GM12878 (cell line): Measurements from ENCODE around the gene NUP214. TPM values are rescaled to one million over a fixed set of nuclear protein-coding genes. Genes with fewer than 3 reads are reported as not detected.

Experiments used
- ATAC-seq: fragments of 200-7000 bp; cut with Tn5 transposase; 3 replicates; pipeline ENCODE4 v1.9.1; 2020; ENCODE audit warnings: mild to moderate bottlenecking, moderate library complexity
- BruUV-seq: library from RNA; stranded (reverse); fragments of 400-500 nt; replicated peaks from 2 replicates; lab custom pipeline; 2021; lab: Mats Ljungman, UMichigan
- CTCF ChIA-PET: fragments of 300-600 bp; sonication (Branson Sonifier 250); formaldehyde crosslinking; extraction: SDS; loops from one replicate; lab custom pipeline; 2021; ENCODE audit warnings: inconsistent platforms; lab: Yijun Ruan, JAX
- POLR2A ChIA-PET: fragments of 350-600 bp; formaldehyde crosslinking; extraction: SDS; loops from one replicate; lab custom pipeline; 2021; ENCODE audit warnings: inconsistent platforms; lab: Charles Lee
- RAD21 ChIA-PET: fragments of 300-600 bp; sonication (Branson Sonifier 250); formaldehyde crosslinking; loops from one replicate; lab custom pipeline; 2023; ENCODE audit warnings: antibody characterized with exemption; ENCODE audit not compliant: unreplicated experiment; lab: Charles Lee
- SMC1A ChIA-PET: fragments of 300-600 bp; sonication (Branson Sonifier 250); formaldehyde crosslinking; loops from one replicate; lab custom pipeline; 2023; ENCODE audit not compliant: unreplicated experiment, uncharacterized antibody; lab: Charles Lee
- DNase-seq: peaks from one replicate; pipeline ENCODE4 v3.0.0-alpha.2; 2011; ENCODE audit warnings: low read depth, low spot score
- FAIRE-seq: peaks from 3 replicates; lab custom pipeline; 2011; peaks lifted over from hg19 to GRCh38; lab: Jason Lieb, UNC
- H2AFZ ChIP-seq: 2 replicates; pipeline ENCODE4 v1.6.0; 2011; ENCODE audit warnings: low read depth, low read length, control low read depth; ENCODE audit not compliant: control insufficient read depth
- H3K27ac ChIP-seq: 2 replicates; pipeline ENCODE4 v1.5.1; 2011; ENCODE audit warnings: control low read depth; ENCODE audit not compliant: control insufficient read depth, insufficient read depth
- H3K27me3 ChIP-seq, 2 experiments: replicated peaks in 1 of 2; 2 replicates each; pipeline versions ENCODE4 v1.6.0 to v1.6.1; 2011; ENCODE audit warnings: low read length in 1 of 2; ENCODE audit not compliant: control insufficient read depth in 2 of 2, insufficient read depth in 2 of 2
- H3K36me3 ChIP-seq, 2 experiments: 2 replicates each; pipeline ENCODE4 v1.5.1; 2011; ENCODE audit warnings: low read length in 1 of 2; ENCODE audit not compliant: control insufficient read depth in 2 of 2, insufficient read depth in 2 of 2
- H3K4me1 ChIP-seq: 2 replicates; pipeline ENCODE4 v1.6.1; 2011; ENCODE audit warnings: mild to moderate bottlenecking, low read length, moderate library complexity, mixed read lengths; ENCODE audit not compliant: control insufficient read depth, insufficient read depth
- H3K4me2 ChIP-seq: 2 replicates; pipeline ENCODE4 v1.6.0; 2011; ENCODE audit warnings: control low read depth; ENCODE audit not compliant: control insufficient read depth, insufficient read depth
- H3K4me3 ChIP-seq: fragments of 200-600 bp; sonication (generic); 2 replicates; pipeline ENCODE4 v1.5.1; 2016
- H3K79me2 ChIP-seq: 2 replicates; pipeline ENCODE4 v1.6.0; 2011; ENCODE audit warnings: low read length; ENCODE audit not compliant: control insufficient read depth, insufficient read depth
- H3K9ac ChIP-seq: 2 replicates; pipeline ENCODE4 v1.8.0; 2011; ENCODE audit warnings: low read length, control low read depth, mixed read lengths; ENCODE audit not compliant: control insufficient read depth, insufficient read depth
- H3K9me3 ChIP-seq: replicated peaks from 3 replicates; pipeline ENCODE4 v1.5.1; 2011; ENCODE audit warnings: mild to moderate bottlenecking, low read length; ENCODE audit not compliant: control insufficient read depth, insufficient read depth
- H4K20me1 ChIP-seq: 2 replicates; pipeline ENCODE4 v1.6.0; 2011; ENCODE audit not compliant: control insufficient read depth, insufficient read depth
- BCL11A ChIP-seq: IDR thresholded peaks from 2 replicates; pipeline ENCODE4 v1.6.1; 2011; ENCODE audit warnings: low read depth, low read length
- HDAC2 ChIP-seq: fragments of 200-600 bp; sonication (generic); IDR thresholded peaks from 2 replicates; pipeline ENCODE4 v1.6.1; 2017
- JUNB ChIP-seq: IDR thresholded peaks from 2 replicates; pipeline ENCODE4 v1.6.1; 2016; ENCODE audit warnings: antibody characterized with exemption, mild to moderate bottlenecking
- NRF1 ChIP-seq: conservative IDR thresholded peaks from 2 replicates; pipeline ENCODE4 v1.6.1; 2011; ENCODE audit warnings: mild to moderate bottlenecking, low read depth, low read length, improper control_type of control experiment
- PML ChIP-seq: IDR thresholded peaks from 2 replicates; pipeline ENCODE4 v1.6.1; 2012; ENCODE audit warnings: low read length, inconsistent platforms
- POLR2A ChIP-seq: IDR thresholded peaks from 2 replicates; pipeline ENCODE4 v1.6.1; 2011; ENCODE audit warnings: low read depth, mild to moderate bottlenecking, low read length
- RCOR1 ChIP-seq: conservative IDR thresholded peaks from 2 replicates; pipeline ENCODE4 v1.6.1; 2012; ENCODE audit warnings: low read depth, low read length, improper control_type of control experiment
- TCF7 ChIP-seq: IDR thresholded peaks from 2 replicates; pipeline ENCODE4 v1.6.1; 2014; ENCODE audit warnings: antibody characterized with exemption, borderline replicate concordance
- YBX1 ChIP-seq: fragments of 450-650 bp; IDR thresholded peaks from 2 replicates; pipeline ENCODE4 v1.6.1; 2016; ENCODE audit warnings: antibody characterized with exemption
- ZNF274 ChIP-seq: IDR thresholded peaks from one replicate; pipeline ENCODE4 v1.8.0; 2011; ENCODE audit not compliant: insufficient read length, insufficient read depth
- WGBS: methylation state at CpG from one replicate; pipeline ENCODE4 v1.1.6; 2016; ENCODE audit warnings: low lambda C conversion rate; ENCODE audit not compliant: insufficient replicate concordance, insufficient coverage; ENCODE audit errors: missing lambda C conversion rate; 5-methylcytosine and 5-hydroxymethylcytosine counted together
- in situ Hi-C: fragments of 300-500 bp; cut with MboI; formaldehyde crosslinking; loops from 9 replicates; pipeline ENCODE4 v1.14.3; 2018; ENCODE audit warnings: mixed read lengths
- intact Hi-C: fragments of 100-400 bp; cut with micrococcal nuclease; formaldehyde crosslinking; loops from one replicate; pipeline ENCODE4 v1.14.2; 2022; ENCODE audit not compliant: unreplicated experiment
- polyA plus RNA-seq, 11 experiments: library from polyadenylated mRNA; depleted of rRNA in 4 of 11; unstranded in 6 of 11; stranded (reverse) in 5 of 11; fragments of >200 nt; fragmentation: Nextera tagmentation in 4 of 11; fragmentation: Illumina TruSeq in 1 of 11; extraction: Ambion mirVana in 4 of 11; extraction: Trizol in 1 of 11; gene quantifications; 1 replicate in 1 of 11; 2 replicates in 10 of 11; pipeline versions ENCODE4 v1.2.1 to v1.2.3, GENCODE V29; 2011 to 2016; ENCODE audit warnings: inconsistent platforms in 2 of 11, missing spikeins in 2 of 11, low read depth in 1 of 11
- total RNA-seq, 4 experiments: library from RNA; depleted of rRNA in 3 of 4; stranded (reverse); fragments of >200 nt in 3 of 4; fragmentation: Illumina TruSeq in 1 of 4; extraction: Trizol in 1 of 4; gene quantifications; 2 replicates each; pipeline versions ENCODE4 v1.2.1 to v1.2.3, GENCODE V29; 2013 to 2021
- TF ChIP-seq, protein P1 (sequence below): IDR thresholded peaks from 2 replicates; pipeline ENCODE4 v1.6.1; 2012; ENCODE audit warnings: mild to moderate bottlenecking, low read depth, low read length
- TF ChIP-seq, protein P2 (sequence below): fragments of 450-650 bp; IDR thresholded peaks from 2 replicates; pipeline ENCODE4 v1.6.1; 2016; ENCODE audit warnings: mild to moderate bottlenecking
- TF ChIP-seq, protein P3 (sequence below): fragments of 450-650 bp; IDR thresholded peaks from 2 replicates; pipeline ENCODE4 v1.6.1; 2017; ENCODE audit warnings: mild to moderate bottlenecking, moderate library complexity
- TF ChIP-seq, protein P4 (sequence below): fragments of 450-650 bp; IDR thresholded peaks from 2 replicates; pipeline ENCODE4 v1.6.1; 2017; ENCODE audit warnings: borderline replicate concordance

NUP214 gene
- total and polyA plus RNA-seq, 10 of the 15 experiments (the other 5 are each of a cell fraction or from before 2014, with no cell fraction given), result 11.7 to 53.8 (median 17.6) TPM

DNA sequence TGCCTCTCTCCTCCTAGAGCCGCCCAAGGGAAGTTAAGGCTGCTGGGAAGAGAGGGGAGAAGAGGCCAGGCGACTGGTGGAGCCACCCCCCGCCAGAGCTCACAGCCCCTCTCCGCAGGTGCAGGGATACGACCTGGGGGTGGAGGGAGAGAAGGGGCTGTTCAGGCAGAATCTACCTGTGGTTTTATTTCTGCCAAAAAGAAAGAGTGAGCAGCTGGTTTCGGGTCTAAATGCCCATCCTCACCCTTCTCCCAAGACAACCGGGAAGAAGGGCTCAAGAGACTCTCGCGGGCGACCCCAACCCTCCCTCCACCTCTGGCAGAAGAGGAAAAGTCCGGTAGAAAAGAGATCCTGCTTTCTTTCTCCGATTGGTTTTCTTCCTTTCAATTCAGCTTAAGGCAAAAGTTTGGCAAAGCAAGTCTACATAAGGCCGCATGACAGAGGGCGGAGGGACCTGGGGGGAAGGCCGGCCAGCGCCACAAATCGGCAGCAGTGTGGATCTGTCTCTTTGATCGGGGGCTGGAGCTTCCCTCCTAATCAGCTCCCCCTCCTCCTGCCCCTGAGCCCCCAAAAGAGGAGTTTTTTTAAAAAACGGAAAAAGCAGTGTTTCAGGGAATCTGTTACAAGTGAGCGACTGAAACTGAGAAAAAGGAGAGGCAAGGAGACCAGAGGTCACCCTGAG, 134.7 kb downstream of the NUP214 start:
- TF ChIP-seq BCL11A, result no peak
- TF ChIP-seq RCOR1, result no peak
- no peak for TF ChIP-seq JUNB
- no peak for TF ChIP-seq POLR2A
- no peak for TF ChIP-seq HDAC2
- TF ChIP-seq, protein P1, sequence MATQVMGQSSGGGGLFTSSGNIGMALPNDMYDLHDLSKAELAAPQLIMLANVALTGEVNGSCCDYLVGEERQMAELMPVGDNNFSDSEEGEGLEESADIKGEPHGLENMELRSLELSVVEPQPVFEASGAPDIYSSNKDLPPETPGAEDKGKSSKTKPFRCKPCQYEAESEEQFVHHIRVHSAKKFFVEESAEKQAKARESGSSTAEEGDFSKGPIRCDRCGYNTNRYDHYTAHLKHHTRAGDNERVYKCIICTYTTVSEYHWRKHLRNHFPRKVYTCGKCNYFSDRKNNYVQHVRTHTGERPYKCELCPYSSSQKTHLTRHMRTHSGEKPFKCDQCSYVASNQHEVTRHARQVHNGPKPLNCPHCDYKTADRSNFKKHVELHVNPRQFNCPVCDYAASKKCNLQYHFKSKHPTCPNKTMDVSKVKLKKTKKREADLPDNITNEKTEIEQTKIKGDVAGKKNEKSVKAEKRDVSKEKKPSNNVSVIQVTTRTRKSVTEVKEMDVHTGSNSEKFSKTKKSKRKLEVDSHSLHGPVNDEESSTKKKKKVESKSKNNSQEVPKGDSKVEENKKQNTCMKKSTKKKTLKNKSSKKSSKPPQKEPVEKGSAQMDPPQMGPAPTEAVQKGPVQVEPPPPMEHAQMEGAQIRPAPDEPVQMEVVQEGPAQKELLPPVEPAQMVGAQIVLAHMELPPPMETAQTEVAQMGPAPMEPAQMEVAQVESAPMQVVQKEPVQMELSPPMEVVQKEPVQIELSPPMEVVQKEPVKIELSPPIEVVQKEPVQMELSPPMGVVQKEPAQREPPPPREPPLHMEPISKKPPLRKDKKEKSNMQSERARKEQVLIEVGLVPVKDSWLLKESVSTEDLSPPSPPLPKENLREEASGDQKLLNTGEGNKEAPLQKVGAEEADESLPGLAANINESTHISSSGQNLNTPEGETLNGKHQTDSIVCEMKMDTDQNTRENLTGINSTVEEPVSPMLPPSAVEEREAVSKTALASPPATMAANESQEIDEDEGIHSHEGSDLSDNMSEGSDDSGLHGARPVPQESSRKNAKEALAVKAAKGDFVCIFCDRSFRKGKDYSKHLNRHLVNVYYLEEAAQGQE, result no peak
- TF ChIP-seq, protein P2, sequence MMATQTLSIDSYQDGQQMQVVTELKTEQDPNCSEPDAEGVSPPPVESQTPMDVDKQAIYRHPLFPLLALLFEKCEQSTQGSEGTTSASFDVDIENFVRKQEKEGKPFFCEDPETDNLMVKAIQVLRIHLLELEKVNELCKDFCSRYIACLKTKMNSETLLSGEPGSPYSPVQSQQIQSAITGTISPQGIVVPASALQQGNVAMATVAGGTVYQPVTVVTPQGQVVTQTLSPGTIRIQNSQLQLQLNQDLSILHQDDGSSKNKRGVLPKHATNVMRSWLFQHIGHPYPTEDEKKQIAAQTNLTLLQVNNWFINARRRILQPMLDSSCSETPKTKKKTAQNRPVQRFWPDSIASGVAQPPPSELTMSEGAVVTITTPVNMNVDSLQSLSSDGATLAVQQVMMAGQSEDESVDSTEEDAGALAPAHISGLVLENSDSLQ, result no peak
- TF ChIP-seq YBX1, result no peak
- TF ChIP-seq ZNF274, result no peak
- TF ChIP-seq, protein P3, sequence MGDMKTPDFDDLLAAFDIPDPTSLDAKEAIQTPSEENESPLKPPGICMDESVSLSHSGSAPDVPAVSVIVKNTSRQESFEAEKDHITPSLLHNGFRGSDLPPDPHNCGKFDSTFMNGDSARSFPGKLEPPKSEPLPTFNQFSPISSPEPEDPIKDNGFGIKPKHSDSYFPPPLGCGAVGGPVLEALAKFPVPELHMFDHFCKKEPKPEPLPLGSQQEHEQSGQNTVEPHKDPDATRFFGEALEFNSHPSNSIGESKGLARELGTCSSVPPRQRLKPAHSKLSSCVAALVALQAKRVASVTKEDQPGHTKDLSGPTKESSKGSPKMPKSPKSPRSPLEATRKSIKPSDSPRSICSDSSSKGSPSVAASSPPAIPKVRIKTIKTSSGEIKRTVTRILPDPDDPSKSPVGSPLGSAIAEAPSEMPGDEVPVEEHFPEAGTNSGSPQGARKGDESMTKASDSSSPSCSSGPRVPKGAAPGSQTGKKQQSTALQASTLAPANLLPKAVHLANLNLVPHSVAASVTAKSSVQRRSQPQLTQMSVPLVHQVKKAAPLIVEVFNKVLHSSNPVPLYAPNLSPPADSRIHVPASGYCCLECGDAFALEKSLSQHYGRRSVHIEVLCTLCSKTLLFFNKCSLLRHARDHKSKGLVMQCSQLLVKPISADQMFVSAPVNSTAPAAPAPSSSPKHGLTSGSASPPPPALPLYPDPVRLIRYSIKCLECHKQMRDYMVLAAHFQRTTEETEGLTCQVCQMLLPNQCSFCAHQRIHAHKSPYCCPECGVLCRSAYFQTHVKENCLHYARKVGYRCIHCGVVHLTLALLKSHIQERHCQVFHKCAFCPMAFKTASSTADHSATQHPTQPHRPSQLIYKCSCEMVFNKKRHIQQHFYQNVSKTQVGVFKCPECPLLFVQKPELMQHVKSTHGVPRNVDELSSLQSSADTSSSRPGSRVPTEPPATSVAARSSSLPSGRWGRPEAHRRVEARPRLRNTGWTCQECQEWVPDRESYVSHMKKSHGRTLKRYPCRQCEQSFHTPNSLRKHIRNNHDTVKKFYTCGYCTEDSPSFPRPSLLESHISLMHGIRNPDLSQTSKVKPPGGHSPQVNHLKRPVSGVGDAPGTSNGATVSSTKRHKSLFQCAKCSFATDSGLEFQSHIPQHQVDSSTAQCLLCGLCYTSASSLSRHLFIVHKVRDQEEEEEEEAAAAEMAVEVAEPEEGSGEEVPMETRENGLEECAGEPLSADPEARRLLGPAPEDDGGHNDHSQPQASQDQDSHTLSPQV, result no peak
- TF ChIP-seq PML, result no peak
- no peak for TF ChIP-seq TCF7
- TF ChIP-seq, protein P4, sequence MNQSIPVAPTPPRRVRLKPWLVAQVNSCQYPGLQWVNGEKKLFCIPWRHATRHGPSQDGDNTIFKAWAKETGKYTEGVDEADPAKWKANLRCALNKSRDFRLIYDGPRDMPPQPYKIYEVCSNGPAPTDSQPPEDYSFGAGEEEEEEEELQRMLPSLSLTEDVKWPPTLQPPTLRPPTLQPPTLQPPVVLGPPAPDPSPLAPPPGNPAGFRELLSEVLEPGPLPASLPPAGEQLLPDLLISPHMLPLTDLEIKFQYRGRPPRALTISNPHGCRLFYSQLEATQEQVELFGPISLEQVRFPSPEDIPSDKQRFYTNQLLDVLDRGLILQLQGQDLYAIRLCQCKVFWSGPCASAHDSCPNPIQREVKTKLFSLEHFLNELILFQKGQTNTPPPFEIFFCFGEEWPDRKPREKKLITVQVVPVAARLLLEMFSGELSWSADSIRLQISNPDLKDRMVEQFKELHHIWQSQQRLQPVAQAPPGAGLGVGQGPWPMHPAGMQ, result no peak
- no peak for TF ChIP-seq NRF1
- TSS peak; percentile 25 for BruUV-seq
- Histone ChIP-seq H3K27ac (no peak overlapping the region), H3K79me2 (peaks cover 22% of the 10 kb centered on the region), H3K36me3 (peaks cover 20 to 31% of the 10 kb centered on the region in 2 experiments), H3K9me3 (no peaks in the 10 kb centered on the region), H3K4me1 (peaks cover 36% of the 10 kb centered on the region), H2AFZ (no peak overlapping the region), H3K27me3 (no peaks in the 10 kb centered on the region), H3K4me3 (no peak overlapping the region), H4K20me1 (no peaks in the 10 kb centered on the region), H3K4me2 (no peak overlapping the region), H3K9ac (no peak overlapping the region)
- in situ Hi-C loops, result loop anchor here (10.0 to 25.0 kb wide), 3 partner anchors 465 to 1877 kb away; partner anchors contain the start of genes C9orf78 and USP20
- ChIA-PET POLR2A (interaction anchor here (13.4 kb wide), 1 partner anchor 11 kb away, joined by 267 read pairs; the partner anchor contains the start of gene FAM78A), SMC1A (interaction anchor here (0.6 kb wide), 1 partner anchor 13 kb away, joined by 3 read pairs; no protein-coding TSS in a partner anchor), RAD21 (interaction anchor here (9.6 kb wide), 1 partner anchor 11 kb away, joined by 181 read pairs; the partner anchor contains the start of gene FAM78A), CTCF (interaction anchor here (0.7 kb wide), 1 partner anchor 382 kb away, joined by 3 read pairs; no protein-coding TSS in a partner anchor)
- intact Hi-C loops, result no loop called here
- ATAC-seq, result no peak
- FAIRE-seq, result no peak
- DNase-seq, result no peak
- WGBS, result 84% methylated on average over 19 of the region's 20 CpGs
